ENCODE data around the gene DZANK1. TPM values are rescaled to one million over a fixed set of nuclear protein-coding genes. Genes with fewer than 3 reads are reported as not detected.
"Not testable (repeated sequence)": the region's sequence is repeated elsewhere in the genome, so short reads cannot be mapped to it uniquely, and the experiment has no call there.

DZANK1 gene
- total RNA-seq, 1 donor from 2014 or later = 1.3 TPM

DNA sequence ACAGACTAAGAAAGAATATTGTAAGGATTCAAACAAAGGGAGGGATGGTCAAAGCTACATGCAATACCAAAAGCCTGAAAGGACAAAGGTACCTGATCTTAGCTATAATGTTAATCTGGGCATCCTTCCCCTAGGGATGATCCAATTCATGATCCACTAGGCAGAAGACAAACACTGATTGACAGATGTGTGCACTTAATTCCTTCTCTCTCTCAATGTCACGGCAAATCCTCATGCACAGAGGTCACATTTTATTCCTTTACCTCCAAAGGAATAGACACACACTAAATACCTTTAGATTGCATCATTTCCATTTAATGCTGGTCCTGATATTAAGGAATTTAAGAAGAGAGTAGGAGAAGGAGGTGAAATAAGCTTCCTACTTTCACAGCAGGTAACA lies 105.2 kb downstream of the DZANK1 start:
- no peak overlapping the region for H3K27ac ChIP-seq

DNA sequence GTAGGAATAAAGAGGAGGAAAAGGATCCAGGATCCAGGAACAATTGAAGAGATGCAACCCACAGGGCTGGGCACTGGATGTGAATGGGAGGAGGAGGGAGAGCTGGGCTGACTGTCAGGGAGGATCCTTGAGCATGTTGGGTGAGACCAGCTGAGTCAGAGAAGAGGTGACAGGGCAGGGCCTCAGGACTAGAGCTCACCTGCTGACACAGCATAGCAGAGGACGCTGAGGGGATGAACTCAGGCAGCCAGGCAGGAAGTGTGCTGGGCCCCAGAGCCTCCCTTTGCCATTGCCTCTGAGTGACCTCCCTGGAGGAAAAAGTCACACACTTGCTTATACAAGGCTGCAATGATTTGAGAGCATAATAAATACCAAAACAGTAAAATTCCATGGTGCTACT lies 106.2 kb downstream of the DZANK1 start:
- Histone ChIP-seq H3K9me3 (no peaks in the 10 kb centered on the region), H3K27ac (no peak overlapping the region), H3K4me1 (no peaks in the 10 kb centered on the region), H3K4me3 (no peak overlapping the region), H3K27me3 (no peaks in the 10 kb centered on the region), H3K36me3 (no peaks in the 10 kb centered on the region)
- TF ChIP-seq, protein P1, sequence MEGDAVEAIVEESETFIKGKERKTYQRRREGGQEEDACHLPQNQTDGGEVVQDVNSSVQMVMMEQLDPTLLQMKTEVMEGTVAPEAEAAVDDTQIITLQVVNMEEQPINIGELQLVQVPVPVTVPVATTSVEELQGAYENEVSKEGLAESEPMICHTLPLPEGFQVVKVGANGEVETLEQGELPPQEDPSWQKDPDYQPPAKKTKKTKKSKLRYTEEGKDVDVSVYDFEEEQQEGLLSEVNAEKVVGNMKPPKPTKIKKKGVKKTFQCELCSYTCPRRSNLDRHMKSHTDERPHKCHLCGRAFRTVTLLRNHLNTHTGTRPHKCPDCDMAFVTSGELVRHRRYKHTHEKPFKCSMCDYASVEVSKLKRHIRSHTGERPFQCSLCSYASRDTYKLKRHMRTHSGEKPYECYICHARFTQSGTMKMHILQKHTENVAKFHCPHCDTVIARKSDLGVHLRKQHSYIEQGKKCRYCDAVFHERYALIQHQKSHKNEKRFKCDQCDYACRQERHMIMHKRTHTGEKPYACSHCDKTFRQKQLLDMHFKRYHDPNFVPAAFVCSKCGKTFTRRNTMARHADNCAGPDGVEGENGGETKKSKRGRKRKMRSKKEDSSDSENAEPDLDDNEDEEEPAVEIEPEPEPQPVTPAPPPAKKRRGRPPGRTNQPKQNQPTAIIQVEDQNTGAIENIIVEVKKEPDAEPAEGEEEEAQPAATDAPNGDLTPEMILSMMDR (IDR thresholded peaks at IDR 0.05) = no peak
- DNase-seq (ENCODE audit: low spot score in 2 of 2) = no peak
- intact Hi-C loops (cut with DNase I) = no loop called here

More for the DNA sequence above, 105.2 kb downstream of the DZANK1 start:
- Histone ChIP-seq H3K4me1 (no peaks in the 10 kb centered on the region), H3K9me3 (no peaks in the 10 kb centered on the region), H3K36me3 (no peaks in the 10 kb centered on the region), H3K4me3 (no peak overlapping the region), H3K27me3 (no peaks in the 10 kb centered on the region)
- TF ChIP-seq, protein P1 (IDR thresholded peaks at IDR 0.05) = no peak
- DNase-seq (ENCODE audit: low spot score in 2 of 2) = no peak
- intact Hi-C loops (cut with DNase I) = no loop called here

DNA sequence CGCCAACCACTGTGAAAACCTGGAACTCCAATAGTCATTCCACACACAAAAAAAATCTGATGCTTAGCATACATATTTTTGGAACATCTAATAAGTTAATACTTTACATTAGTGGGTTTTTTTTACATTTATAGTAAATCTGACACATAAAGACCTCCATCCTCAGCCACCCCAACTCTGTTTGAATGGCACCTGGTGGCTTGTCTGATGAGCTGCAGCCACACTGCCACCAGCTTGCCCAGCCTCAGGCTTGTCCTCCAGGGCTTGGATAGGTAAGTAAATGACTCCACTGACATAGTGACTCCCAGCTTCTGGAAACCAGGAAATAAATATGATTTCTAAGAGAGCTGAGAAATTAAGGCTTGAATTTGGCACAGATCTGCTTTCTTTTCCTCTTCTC lies 107.0 kb downstream of the DZANK1 start:
- TF ChIP-seq, protein P1 (IDR thresholded peaks at IDR 0.05) = no peak
- Histone ChIP-seq H3K4me1 (no peaks in the 10 kb centered on the region), H3K9me3 (no peaks in the 10 kb centered on the region), H3K36me3 (no peaks in the 10 kb centered on the region), H3K4me3 (no peak overlapping the region), H3K27me3 (no peaks in the 10 kb centered on the region), H3K27ac (no peak overlapping the region)
- intact Hi-C loops (cut with DNase I) = no loop called here
- DNase-seq (ENCODE audit: low spot score in 2 of 2) = no peak

DNA sequence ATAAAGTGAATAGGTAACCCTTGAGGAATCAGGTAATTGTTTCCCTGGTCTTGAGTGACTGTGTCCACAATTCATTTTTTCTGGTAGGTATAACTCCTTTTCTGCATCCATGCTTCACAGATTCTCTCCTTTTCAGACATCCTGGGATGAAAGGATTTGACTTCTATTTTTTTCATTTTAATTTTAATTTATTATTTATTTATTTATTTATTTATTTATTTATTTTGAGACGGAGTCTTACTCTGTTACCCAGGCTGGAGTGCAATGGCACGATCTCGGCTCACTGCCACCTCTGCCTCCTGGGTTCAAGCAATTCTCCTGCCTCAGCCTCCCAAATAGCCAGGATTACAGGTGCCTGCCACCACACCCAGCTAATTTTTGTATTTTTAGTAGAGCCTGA lies 117.1 kb downstream of the DZANK1 start:
- H3K36me3 ChIP-seq; H3K27me3 ChIP-seq; intact Hi-C loops (cut with DNase I); H3K27ac ChIP-seq; H3K9me3 ChIP-seq; DNase-seq (ENCODE audit: low spot score in 2 of 2); H3K4me1 ChIP-seq; H3K4me3 ChIP-seq: not testable (repeated sequence)

Other genes starting within 250 kb of the DZANK1 start
- 0.85 TPM for gene ZNF133, start 178.5 kb downstream of the DZANK1 start, total RNA-seq
- 14.0 TPM for gene POLR3F, start 360 bp upstream of the DZANK1 start, total RNA-seq
- 6.8 TPM for gene RBBP9, start 30.2 kb upstream of the DZANK1 start, total RNA-seq
- 21.8 TPM for gene SEC23B, start 40.9 kb upstream of the DZANK1 start, total RNA-seq
- gene SMIM26, start 100.4 kb upstream of the DZANK1 start, total RNA-seq = 67.7 TPM
- 34.9 TPM for gene DTD1, start 121.0 kb upstream of the DZANK1 start, total RNA-seq

All from ascending aorta (tissue), 2 donors.